ENCODE data around the gene KCNH1. TPM values are rescaled to one million over a fixed set of nuclear protein-coding genes. Genes with fewer than 3 reads are reported as not detected.

KCNH1 gene
- total RNA-seq, 1 experiment from 2014 or later = not detected

GRCh38 chr1:210706246-210706645 is 427.7 kb downstream of the KCNH1 start (continued):
- no peak for TF ChIP-seq ZFX (IDR thresholded peaks at IDR 0.05)
- TF ChIP-seq JUND (IDR thresholded peaks at IDR 0.05) = no peak
- no peak for TF ChIP-seq ATF3 (IDR thresholded peaks at IDR 0.05)
- TF ChIP-seq FOSL1 (IDR thresholded peaks at IDR 0.05; ENCODE audit: low read depth) = no peak
- no peak for TF ChIP-seq MAX (IDR thresholded peaks at IDR 0.05)
- TF ChIP-seq SP1 (IDR thresholded peaks at IDR 0.05; ENCODE audit: low read depth) = no peak
- TF ChIP-seq EZH2phosphoT487 (IDR thresholded peaks at IDR 0.05; ENCODE audit: borderline replicate concordance) = no peak
- TF ChIP-seq POLR2A (IDR thresholded peaks at IDR 0.05; ENCODE audit: borderline replicate concordance, extremely low read depth, insufficient read depth, insufficient read length) = no peak
- TF ChIP-seq CBX3 (IDR thresholded peaks at IDR 0.05; ENCODE audit: low read depth) = no peak

- H3K4me2 ChIP-seq (ENCODE audit: low read length) = no peak overlapping the region
- H3K9me2 ChIP-seq (ENCODE audit: insufficient read depth) = no peaks in the 10 kb centered on the region
- intact Hi-C loops (cut with micrococcal nuclease) = no loop called here
- H3K27ac ChIP-seq (ENCODE audit: low read depth, low read length) = no peak overlapping the region
- no peak overlapping the region for H2AFZ ChIP-seq (ENCODE audit: low read depth, low read length, poor library complexity, severe bottlenecking)
- no peak for ATAC-seq
- TF ChIP-seq MAX (IDR thresholded peaks at IDR 0.05) = no peak
- no peak for TF ChIP-seq TCF7L2 (IDR thresholded peaks at IDR 0.05; ENCODE audit: borderline replicate concordance, extremely low read depth, insufficient read depth, insufficient read length)
- TF ChIP-seq SIN3A (IDR thresholded peaks at IDR 0.05; ENCODE audit: low read depth) = no peak
- TF ChIP-seq ZNF274 (IDR thresholded peaks at IDR 0.05; ENCODE audit: low read depth, low read length) = no peak
- no peak for TF ChIP-seq CTCF (IDR thresholded peaks at IDR 0.05 in 2 of 3, conservative IDR thresholded peaks at IDR 0.05 in 1 of 3; ENCODE audit: borderline replicate concordance in 1 of 3, insufficient read depth in 1 of 3, low read depth in 2 of 3, low read length in 2 of 3)
- no peak for TF ChIP-seq POLR2AphosphoS5 (IDR thresholded peaks at IDR 0.05; ENCODE audit: low read depth, low read length)
- H3K4me3 ChIP-seq (replicated peaks in 1 of 2; ENCODE audit: low read depth in 1 of 2, low read length in 2 of 2) = no peak overlapping the region
- POLR2A ChIA-PET = no interaction called here
- RAD21 ChIA-PET (ENCODE audit: low non-redundant PET in 1 of 2, low total read pairs in 2 of 2, uncharacterized antibody in 2 of 2, unreplicated experiment in 2 of 2) = no interaction called here
- no TSS peak for BruUV-seq (replicated peaks)
- peaks cover 39% of the 10 kb centered on the region for H3K27me3 ChIP-seq (ENCODE audit: insufficient read depth, low read length)
- no peak for DNase-seq (ENCODE audit: low read depth, low spot score)
- no peaks in the 10 kb centered on the region for H3K9me3 ChIP-seq (ENCODE audit: control insufficient read depth in 1 of 2, insufficient read depth in 1 of 2, low read depth in 1 of 2, low read length in 2 of 2)
- H4K20me1 ChIP-seq (ENCODE audit: insufficient read depth) = no peaks in the 10 kb centered on the region
- no peaks in the 10 kb centered on the region for H3K4me1 ChIP-seq (ENCODE audit: control insufficient read depth in 1 of 2, insufficient read depth in 2 of 2, low read length in 2 of 2)
- no peaks in the 10 kb centered on the region for H3K36me3 ChIP-seq (ENCODE audit: control insufficient read depth in 1 of 2, insufficient read depth in 2 of 2, low read length in 2 of 2)
- H3K9ac ChIP-seq (ENCODE audit: low read length) = no peak overlapping the region
- H3K79me2 ChIP-seq (ENCODE audit: insufficient read depth, low read length) = no peaks in the 10 kb centered on the region
- CTCF ChIA-PET = no interaction called here
These were observed 428.9 kb downstream of the KCNH1 start for GRCh38 chr1:210705086-210705485.

All from HCT116 (cell line).